ENCODE measurements around the gene EEPD1.

Gene EEPD1

GRCh38 chr7:36284456-36285090 is 131.5 kb downstream of the EEPD1 start:
- peak; percentile 31 for DNase-seq

GRCh38 chr7:36285276-36285675 is 132.2 kb downstream of the EEPD1 start:
- DNase-seq: no peak

GRCh38 chr7:36286226-36286625 is 133.2 kb downstream of the EEPD1 start:
- DNase-seq: no peak

GRCh38 chr7:36286688-36287087 is 133.6 kb downstream of the EEPD1 start:
- DNase-seq: no peak

GRCh38 chr7:36287371-36288241 is 134.6 kb downstream of the EEPD1 start:
- peak; percentile 77 for DNase-seq

GRCh38 chr7:36288501-36288900 is 135.4 kb downstream of the EEPD1 start:
- DNase-seq: no peak

GRCh38 chr7:36289833-36290661 is 137.0 kb downstream of the EEPD1 start:
- DNase-seq: peak; percentile 19

- peak; percentile 79 for DNase-seq
Measured at GRCh38 chr7:36291387-36292316, 138.6 kb downstream of the EEPD1 start.

- no peak for DNase-seq
Measured at GRCh38 chr7:36295090-36295489, 142.0 kb downstream of the EEPD1 start.

- no peak for DNase-seq
Measured at GRCh38 chr7:36296284-36296683, 143.2 kb downstream of the EEPD1 start.

GRCh38 chr7:36297364-36298009 is 144.4 kb downstream of the EEPD1 start:
- no peak for DNase-seq

GRCh38 chr7:36298106-36298505 is 145.1 kb downstream of the EEPD1 start:
- DNase-seq: no peak

GRCh38 chr7:36299223-36299774 is 146.2 kb downstream of the EEPD1 start:
- DNase-seq: no peak

- DNase-seq: no peak
Measured at GRCh38 chr7:36299823-36300341, 146.8 kb downstream of the EEPD1 start.

- no peak for DNase-seq
Measured at GRCh38 chr7:36300696-36301350, 147.8 kb downstream of the EEPD1 start.

- no peak for DNase-seq
Measured at GRCh38 chr7:36301914-36302771, 149.1 kb downstream of the EEPD1 start.

GRCh38 chr7:36303202-36304098 is 150.4 kb downstream of the EEPD1 start:
- DNase-seq: peak; percentile 34

- DNase-seq: no peak
Measured at GRCh38 chr7:36304099-36304425, 151.0 kb downstream of the EEPD1 start.

GRCh38 chr7:36305226-36305625 is 152.2 kb downstream of the EEPD1 start:
- no peak for DNase-seq
